Breast epithelium (tissue), 3 donors: Measurements from ENCODE around the gene CDH23.

Experiments used
- CTCF ChIP-seq, 3 donors: fragments of 450-650 bp; IDR thresholded peaks; one replicate each; pipeline ENCODE4 v1.5.1; 2016 to 2017; ENCODE audit warnings: antibody characterized with exemption in 3 of 3, mild to moderate bottlenecking in 3 of 3, moderate library complexity in 3 of 3
- POLR2A ChIP-seq: fragments of 450-650 bp; IDR thresholded peaks from one replicate; pipeline ENCODE4 v1.6.1; 2016; ENCODE audit warnings: antibody characterized with exemption, mild to moderate bottlenecking, moderate library complexity

- TF ChIP-seq CTCF (IDR thresholded peaks at IDR 0.05) (no peak), POLR2A (no peak)
Measured at GRCh38 chr10:71819441-71819861, 422.7 kb downstream of the CDH23 start.
